ENCODE data around the gene GALNT2.

GRCh38 chr1:230083746-230084407, 16.8 kb downstream of the GALNT2 start:
- TF ChIP-seq CTCF (IDR thresholded peaks at IDR 0.05 in 2 of 3, conservative IDR thresholded peaks at IDR 0.05 in 1 of 3; ENCODE audit: insufficient read depth in 2 of 3, low read depth in 1 of 3, low read length in 3 of 3) (no peak), EZH2 (IDR thresholded peaks at IDR 0.05; ENCODE audit: borderline replicate concordance, low read depth, low read length) (no peak), CEBPG (CRISPR knock-in tag; IDR thresholded peaks at IDR 0.05) (no peak), CEBPG (tag; conservative IDR thresholded peaks at IDR 0.05 in 1 of 2, IDR thresholded peaks at IDR 0.05 in 1 of 2) (no peak), CREB5 (CRISPR knock-in tag; IDR thresholded peaks at IDR 0.05) (no peak)

All from K562 (cell line).